Nephron progenitor cell (in vitro differentiated cells): Measurements from ENCODE around the gene PATE4.

Source experiments
- DNase-seq: peaks from one replicate; pipeline ENCODE4 v3.0.0; 2021
- H3K27ac Mint-ChIP-seq: 2 replicates; pipeline ENCODE4 v1.8.0; 2021; ENCODE audit warnings: mild to moderate bottlenecking, moderate library complexity, mixed read lengths
- H3K27me3 Mint-ChIP-seq: 2 replicates; pipeline ENCODE4 v1.8.0; 2021; ENCODE audit warnings: mild to moderate bottlenecking, low read depth, mixed read lengths; ENCODE audit not compliant: poor library complexity
- H3K36me3 Mint-ChIP-seq: 2 replicates; pipeline ENCODE4 v1.8.0; 2021; ENCODE audit warnings: low read depth, mixed read lengths
- H3K4me1 Mint-ChIP-seq: 2 replicates; pipeline ENCODE4 v1.8.0; 2021; ENCODE audit warnings: mixed read lengths
- H3K4me3 Mint-ChIP-seq: 2 replicates; pipeline ENCODE4 v1.8.0; 2021; ENCODE audit warnings: mild to moderate bottlenecking, moderate library complexity, mixed read lengths
- H3K9me3 Mint-ChIP-seq: 2 replicates; pipeline ENCODE4 v1.8.0; 2021; ENCODE audit warnings: mild to moderate bottlenecking, moderate library complexity, mixed read lengths
- TF ChIP-seq, protein P1 (sequence below): fragments of 200-600 bp; sonication (generic); IDR thresholded peaks from 2 replicates; pipeline ENCODE4 v1.5.0; 2021; ENCODE audit warnings: antibody characterized with exemption

PATE4 gene, protein sequence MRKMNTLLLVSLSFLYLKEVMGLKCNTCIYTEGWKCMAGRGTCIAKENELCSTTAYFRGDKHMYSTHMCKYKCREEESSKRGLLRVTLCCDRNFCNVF

DNA sequence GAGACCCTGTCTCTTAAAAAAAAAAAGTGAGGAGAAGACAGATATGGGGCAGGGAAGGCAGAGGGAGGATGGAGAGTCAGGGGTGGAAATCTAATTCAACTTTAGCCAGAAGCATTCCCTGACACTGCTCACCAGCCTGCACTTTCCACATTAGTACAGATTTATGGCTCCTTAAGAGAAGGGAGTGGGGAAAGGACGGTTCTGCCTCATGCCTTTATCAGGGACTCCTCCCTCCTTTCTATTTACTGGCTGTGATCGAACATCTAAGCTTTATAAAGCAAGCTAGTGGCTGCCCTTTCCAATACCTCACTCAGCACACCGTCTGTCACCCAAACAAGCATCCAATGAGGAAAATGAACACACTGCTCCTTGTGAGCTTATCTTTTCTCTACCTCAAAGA is at the start of gene PATE4:
TSS of gene PATE4 (plus strand) at position 301 of the 400 bp plus-strand sequence. CDS start at position 345, 44 bp downstream.
- no peak for DNase-seq

GRCh38 chr11:125784678-125785077 is 48.4 kb upstream of the PATE4 start:
- no peak overlapping the region for H3K27ac Mint-ChIP-seq
- TF ChIP-seq, protein P1, sequence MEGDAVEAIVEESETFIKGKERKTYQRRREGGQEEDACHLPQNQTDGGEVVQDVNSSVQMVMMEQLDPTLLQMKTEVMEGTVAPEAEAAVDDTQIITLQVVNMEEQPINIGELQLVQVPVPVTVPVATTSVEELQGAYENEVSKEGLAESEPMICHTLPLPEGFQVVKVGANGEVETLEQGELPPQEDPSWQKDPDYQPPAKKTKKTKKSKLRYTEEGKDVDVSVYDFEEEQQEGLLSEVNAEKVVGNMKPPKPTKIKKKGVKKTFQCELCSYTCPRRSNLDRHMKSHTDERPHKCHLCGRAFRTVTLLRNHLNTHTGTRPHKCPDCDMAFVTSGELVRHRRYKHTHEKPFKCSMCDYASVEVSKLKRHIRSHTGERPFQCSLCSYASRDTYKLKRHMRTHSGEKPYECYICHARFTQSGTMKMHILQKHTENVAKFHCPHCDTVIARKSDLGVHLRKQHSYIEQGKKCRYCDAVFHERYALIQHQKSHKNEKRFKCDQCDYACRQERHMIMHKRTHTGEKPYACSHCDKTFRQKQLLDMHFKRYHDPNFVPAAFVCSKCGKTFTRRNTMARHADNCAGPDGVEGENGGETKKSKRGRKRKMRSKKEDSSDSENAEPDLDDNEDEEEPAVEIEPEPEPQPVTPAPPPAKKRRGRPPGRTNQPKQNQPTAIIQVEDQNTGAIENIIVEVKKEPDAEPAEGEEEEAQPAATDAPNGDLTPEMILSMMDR: no peak
- H3K4me3 Mint-ChIP-seq: no peak overlapping the region
- H3K9me3 Mint-ChIP-seq: peaks cover 19% of the 10 kb centered on the region
- H3K36me3 Mint-ChIP-seq: no peaks in the 10 kb centered on the region
- peaks cover 13% of the 10 kb centered on the region for H3K27me3 Mint-ChIP-seq
- no peak for DNase-seq
- no peaks in the 10 kb centered on the region for H3K4me1 Mint-ChIP-seq

More for the DNA sequence above, at the start of gene PATE4:
- peak within 1 kb of the TSS; percentile 47 for H3K27ac Mint-ChIP-seq
- H3K4me1 Mint-ChIP-seq: no peaks in the 10 kb centered on the region
- no peaks in the 10 kb centered on the region for H3K9me3 Mint-ChIP-seq
- H3K36me3 Mint-ChIP-seq: no peaks in the 10 kb centered on the region
- H3K27me3 Mint-ChIP-seq: peaks cover 13% of the 10 kb centered on the region
- TF ChIP-seq, protein P1: no peak
- no peak within 1 kb of the TSS for H3K4me3 Mint-ChIP-seq

GRCh38 chr11:125787827-125788226 is 45.3 kb upstream of the PATE4 start, which contains the start of gene PATE3:
PATE3 (plus strand) TSS chr11:125788127; CDS start chr11:125788152, 25 bp downstream.
- no peak within 1 kb of the TSS for H3K27ac Mint-ChIP-seq
- H3K36me3 Mint-ChIP-seq: no peaks in the 10 kb centered on the region
- peaks cover 10% of the 10 kb centered on the region for H3K9me3 Mint-ChIP-seq
- no peak for DNase-seq
- H3K4me3 Mint-ChIP-seq: no peak within 1 kb of the TSS
- no peaks in the 10 kb centered on the region for H3K4me1 Mint-ChIP-seq
- TF ChIP-seq, protein P1: no peak
- H3K27me3 Mint-ChIP-seq: peaks cover 10% of the 10 kb centered on the region

DNA sequence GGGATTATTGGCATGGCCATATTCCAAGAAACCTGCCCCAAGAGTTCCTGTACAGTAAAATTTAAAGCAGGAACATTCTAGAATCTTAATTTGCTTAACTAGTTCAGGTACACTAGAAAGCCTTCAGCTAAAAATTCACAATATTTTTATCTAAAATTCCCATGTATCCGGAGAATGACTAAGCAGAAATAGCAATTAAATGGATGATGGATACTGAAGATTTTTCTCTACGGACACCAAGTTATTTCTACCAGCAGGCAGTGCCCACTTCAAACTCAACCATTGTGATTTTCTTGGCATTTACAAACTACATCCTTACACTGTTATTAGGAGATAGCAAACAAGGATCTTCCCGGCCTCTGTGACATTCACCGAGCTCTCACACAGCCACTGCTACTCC is 42.3 kb upstream of the PATE4 start:
- DNase-seq: no peak
- no peak overlapping the region for H3K27ac Mint-ChIP-seq
- H3K9me3 Mint-ChIP-seq: peaks cover 33% of the 10 kb centered on the region
- TF ChIP-seq, protein P1: no peak
- no peaks in the 10 kb centered on the region for H3K4me1 Mint-ChIP-seq
- no peaks in the 10 kb centered on the region for H3K36me3 Mint-ChIP-seq
- H3K4me3 Mint-ChIP-seq: no peak overlapping the region
- H3K27me3 Mint-ChIP-seq: peaks cover 6% of the 10 kb centered on the region

DNA sequence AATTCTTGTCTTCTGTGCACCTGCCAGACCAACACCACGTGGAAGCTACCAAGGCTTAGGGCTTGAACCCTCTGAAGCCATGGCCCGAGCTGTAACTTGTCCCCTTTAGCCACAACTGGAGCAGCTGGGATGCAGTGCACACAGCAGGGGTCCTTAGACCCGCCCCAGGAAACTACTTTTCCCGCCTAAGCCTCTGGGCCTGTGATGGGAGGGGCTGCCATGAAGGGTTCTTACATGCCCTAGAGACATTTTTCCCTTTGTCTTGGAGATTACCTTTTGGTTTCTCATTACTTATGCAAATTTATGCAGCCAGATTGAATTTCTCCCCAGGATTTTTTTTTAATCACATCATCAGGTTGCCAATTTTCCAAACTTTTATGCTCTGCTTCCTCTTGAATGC is 35.5 kb upstream of the PATE4 start:
- Mint-ChIP-seq H3K27ac (no peak overlapping the region), H3K27me3 (no peaks in the 10 kb centered on the region), H3K36me3 (no peaks in the 10 kb centered on the region), H3K4me1 (no peaks in the 10 kb centered on the region), H3K9me3 (peaks cover 86% of the 10 kb centered on the region), H3K4me3 (no peak overlapping the region)
- no peak for DNase-seq
- TF ChIP-seq, protein P1: no peak

DNA sequence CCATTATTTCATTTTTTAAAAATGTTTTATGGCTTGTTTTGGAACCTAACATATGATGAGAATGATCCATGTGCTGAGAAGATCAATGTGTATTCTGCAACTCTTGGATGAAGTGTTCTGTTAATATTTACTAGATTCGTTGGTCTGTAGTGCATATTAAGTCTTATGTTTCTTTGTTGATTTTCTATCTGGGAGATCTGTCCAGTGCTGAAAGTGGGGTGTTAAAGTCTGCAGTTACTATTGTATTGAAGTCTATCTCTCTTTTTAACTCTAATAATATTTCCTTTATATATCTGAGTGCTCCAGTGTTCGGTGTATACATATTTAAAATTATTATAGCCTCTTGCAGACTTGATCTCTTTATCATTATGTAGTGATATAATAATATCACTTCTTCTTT is 33.3 kb upstream of the PATE4 start:
- TF ChIP-seq, protein P1: no peak
- no peaks in the 10 kb centered on the region for H3K36me3 Mint-ChIP-seq
- no peak overlapping the region for H3K27ac Mint-ChIP-seq
- H3K9me3 Mint-ChIP-seq: peaks cover 80% of the 10 kb centered on the region
- DNase-seq: no peak
- no peaks in the 10 kb centered on the region for H3K4me1 Mint-ChIP-seq
- H3K27me3 Mint-ChIP-seq: no peaks in the 10 kb centered on the region
- no peak overlapping the region for H3K4me3 Mint-ChIP-seq
